SU-DHL-6 (cell line): ENCODE results near the gene PYGB.

Experiments used
- H2AFZ ChIP-seq: fragments of 200-600 bp; sonication (generic); 2 replicates; pipeline ENCODE4 v1.6.1; 2014; ENCODE audit warnings: low read depth, mild to moderate bottlenecking, moderate library complexity, mixed read lengths, antibody characterized with exemption, low read length; ENCODE audit not compliant: severe bottlenecking
- H3F3A ChIP-seq: fragments of 200-600 bp; shearing (Covaris generic); 2 replicates; pipeline ENCODE4 v1.6.0; 2016; ENCODE audit warnings: antibody characterized with exemption, mild to moderate bottlenecking; ENCODE audit not compliant: insufficient read depth
- H3K27ac ChIP-seq: fragments of 200-600 bp; sonication (generic); 2 replicates; pipeline ENCODE4 v1.5.1; 2016; ENCODE audit warnings: low read depth, mild to moderate bottlenecking, low read length, moderate library complexity, mixed read lengths
- H3K27me3 ChIP-seq: fragments of 200-600 bp; sonication (generic), shearing (Covaris generic); 2 replicates; pipeline ENCODE4 v1.6.0; 2014; ENCODE audit warnings: mild to moderate bottlenecking, low read length
- H3K36me3 ChIP-seq: fragments of 200-600 bp; sonication (generic); 2 replicates; pipeline ENCODE4 v1.6.1; 2014; ENCODE audit warnings: mild to moderate bottlenecking, low read length, mixed read lengths
- H3K4me2 ChIP-seq: fragments of 300-600, 200-600 bp; shearing (Covaris generic), sonication (generic); 2 replicates; pipeline ENCODE4 v1.6.0; 2014; ENCODE audit warnings: low read length, low read depth, mild to moderate bottlenecking; ENCODE audit not compliant: poor library complexity, severe bottlenecking
- H3K4me3 ChIP-seq: fragments of 200-600 bp; sonication (generic); 2 replicates; pipeline ENCODE4 v1.5.1; 2014; ENCODE audit warnings: antibody characterized with exemption, low read length, mild to moderate bottlenecking, mixed read lengths; ENCODE audit not compliant: insufficient read depth, poor library complexity, severe bottlenecking
- H3K79me2 ChIP-seq: fragments of 200-600 bp; sonication (generic); 2 replicates; pipeline ENCODE4 v1.6.1; 2014; ENCODE audit warnings: mild to moderate bottlenecking, low read length, moderate library complexity; ENCODE audit not compliant: insufficient read depth
- H3K9ac ChIP-seq: fragments of 200-600 bp; sonication (generic); 2 replicates; pipeline ENCODE4 v1.7.0; 2014; ENCODE audit warnings: mild to moderate bottlenecking, low read length
- H3K9me2 ChIP-seq: fragments of 200-600 bp; sonication (generic); replicated peaks from 2 replicates; pipeline ENCODE4 v1.6.1; 2014; ENCODE audit warnings: low read length; ENCODE audit not compliant: insufficient read depth
- H3K9me3 ChIP-seq: fragments of 200-600 bp; sonication (generic); 2 replicates; pipeline ENCODE4 v1.6.1; 2014; ENCODE audit warnings: low read length, mixed read lengths; ENCODE audit not compliant: insufficient read depth
- H4K20me1 ChIP-seq: fragments of 200-600 bp; sonication (generic); 2 replicates; pipeline ENCODE4 v1.6.1; 2014; ENCODE audit warnings: low read depth, mild to moderate bottlenecking, antibody characterized with exemption, low read length, moderate library complexity, mixed read lengths
- CTCF ChIP-seq: fragments of 200-600 bp; sonication (generic); IDR thresholded peaks from one replicate; pipeline ENCODE4 v1.5.1; 2017; ENCODE audit warnings: antibody characterized with exemption, mild to moderate bottlenecking, low read length, moderate library complexity; ENCODE audit not compliant: insufficient read depth, poor library complexity, severe bottlenecking
- EZH2phosphoT487 ChIP-seq: fragments of 200-600 bp; sonication (generic), shearing (Covaris generic); conservative IDR thresholded peaks from 2 replicates; pipeline ENCODE4 v1.6.1; 2018; ENCODE audit warnings: mild to moderate bottlenecking, antibody characterized with exemption, low read length, moderate library complexity, mixed read lengths

Gene PYGB

GRCh38 chr20:25275813-25276532 is 28.1 kb downstream of the PYGB start:
- Histone ChIP-seq H3F3A (no peaks in the 10 kb centered on the region), H4K20me1 (no peaks in the 10 kb centered on the region), H3K27me3 (no peaks in the 10 kb centered on the region), H2AFZ (no peak overlapping the region), H3K9ac (no peak overlapping the region), H3K4me3 (no peak overlapping the region), H3K27ac (no peak overlapping the region), H3K9me3 (no peaks in the 10 kb centered on the region), H3K79me2 (no peaks in the 10 kb centered on the region), H3K4me2 (no peak overlapping the region), H3K9me2 (no peaks in the 10 kb centered on the region), H3K36me3 (no peaks in the 10 kb centered on the region)
- TF ChIP-seq EZH2phosphoT487 (no peak), CTCF (no peak)

- no peak overlapping the region for H3K4me2 ChIP-seq
- H2AFZ ChIP-seq: no peak overlapping the region
- no peak for TF ChIP-seq CTCF
- TF ChIP-seq EZH2phosphoT487: no peak
- no peaks in the 10 kb centered on the region for H4K20me1 ChIP-seq
- H3K27ac ChIP-seq: no peak overlapping the region
- no peak overlapping the region for H3K9ac ChIP-seq
- no peaks in the 10 kb centered on the region for H3K27me3 ChIP-seq
- no peaks in the 10 kb centered on the region for H3K9me3 ChIP-seq
- H3K4me3 ChIP-seq: no peak overlapping the region
- H3K36me3 ChIP-seq: no peaks in the 10 kb centered on the region
- no peaks in the 10 kb centered on the region for H3K9me2 ChIP-seq
- no peaks in the 10 kb centered on the region for H3F3A ChIP-seq
- no peaks in the 10 kb centered on the region for H3K79me2 ChIP-seq
These were observed 28.7 kb downstream of the PYGB start for GRCh38 chr20:25276533-25277050.

- no peaks in the 10 kb centered on the region for H3K9me3 ChIP-seq
- H3K79me2 ChIP-seq: no peaks in the 10 kb centered on the region
These were observed 29.3 kb downstream of the PYGB start for GRCh38 chr20:25277051-25277801.

More at GRCh38 chr20:25277051-25277801, 29.3 kb downstream of the PYGB start:
- Histone ChIP-seq H2AFZ (no peak overlapping the region), H3K36me3 (no peaks in the 10 kb centered on the region), H3K27ac (no peak overlapping the region), H3F3A (no peaks in the 10 kb centered on the region), H3K9me2 (no peaks in the 10 kb centered on the region), H3K4me3 (no peak overlapping the region), H3K9ac (no peak overlapping the region), H3K27me3 (no peaks in the 10 kb centered on the region), H3K4me2 (no peak overlapping the region), H4K20me1 (peaks cover 4% of the 10 kb centered on the region; the same call in 1 of the 2 replicates)
- TF ChIP-seq EZH2phosphoT487: no peak
- TF ChIP-seq CTCF: no peak
